ENCODE measurements around the gene IGBP1. TPM values are rescaled to one million over a fixed set of nuclear protein-coding genes. Genes with fewer than 3 reads are reported as not detected.

Gene IGBP1
- total RNA-seq, 1 experiment from 2014 or later = 41.6 TPM

DNA sequence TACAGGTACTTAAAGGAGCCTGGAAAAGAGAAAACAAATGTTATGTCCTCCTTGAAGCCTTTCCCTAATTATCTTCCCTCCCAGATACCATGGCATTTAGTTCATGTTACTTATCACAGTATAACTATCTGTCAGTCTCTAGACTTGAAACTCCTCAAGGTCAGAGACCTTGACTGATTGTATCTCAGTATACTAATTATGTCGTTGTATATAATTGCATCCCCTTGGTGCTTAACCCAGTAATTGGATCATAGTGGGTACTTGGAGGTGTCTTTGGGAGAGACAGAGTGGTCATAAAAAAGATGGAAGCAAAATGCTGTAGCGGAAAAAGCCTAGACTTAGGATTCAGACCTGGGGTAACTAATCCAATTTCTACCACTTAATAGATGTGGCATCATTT is 8.1 kb downstream of the IGBP1 start:
- intact Hi-C loops (cut with micrococcal nuclease; ENCODE audit: unreplicated experiment) = no loop called here
- no peaks in the 10 kb centered on the region for H3K36me3 ChIP-seq (ENCODE audit: control insufficient read depth, insufficient read depth, low read length)
- no peaks in the 10 kb centered on the region for H3K4me1 Mint-ChIP-seq (ENCODE audit: low read depth, unreplicated experiment)
- H3K36me3 Mint-ChIP-seq (ENCODE audit: insufficient read depth, unreplicated experiment) = peaks cover 32% of the 10 kb centered on the region
- H3K4me3 ChIP-seq (ENCODE audit: low read depth, low read length) = no peak overlapping the region
- no peaks in the 10 kb centered on the region for H3K4me1 ChIP-seq
- no peaks in the 10 kb centered on the region for H3K27me3 Mint-ChIP-seq (ENCODE audit: insufficient read depth, unreplicated experiment)
- TF ChIP-seq, protein P1, sequence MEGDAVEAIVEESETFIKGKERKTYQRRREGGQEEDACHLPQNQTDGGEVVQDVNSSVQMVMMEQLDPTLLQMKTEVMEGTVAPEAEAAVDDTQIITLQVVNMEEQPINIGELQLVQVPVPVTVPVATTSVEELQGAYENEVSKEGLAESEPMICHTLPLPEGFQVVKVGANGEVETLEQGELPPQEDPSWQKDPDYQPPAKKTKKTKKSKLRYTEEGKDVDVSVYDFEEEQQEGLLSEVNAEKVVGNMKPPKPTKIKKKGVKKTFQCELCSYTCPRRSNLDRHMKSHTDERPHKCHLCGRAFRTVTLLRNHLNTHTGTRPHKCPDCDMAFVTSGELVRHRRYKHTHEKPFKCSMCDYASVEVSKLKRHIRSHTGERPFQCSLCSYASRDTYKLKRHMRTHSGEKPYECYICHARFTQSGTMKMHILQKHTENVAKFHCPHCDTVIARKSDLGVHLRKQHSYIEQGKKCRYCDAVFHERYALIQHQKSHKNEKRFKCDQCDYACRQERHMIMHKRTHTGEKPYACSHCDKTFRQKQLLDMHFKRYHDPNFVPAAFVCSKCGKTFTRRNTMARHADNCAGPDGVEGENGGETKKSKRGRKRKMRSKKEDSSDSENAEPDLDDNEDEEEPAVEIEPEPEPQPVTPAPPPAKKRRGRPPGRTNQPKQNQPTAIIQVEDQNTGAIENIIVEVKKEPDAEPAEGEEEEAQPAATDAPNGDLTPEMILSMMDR (IDR thresholded peaks at IDR 0.05; ENCODE audit: insufficient read depth in 1 of 2, low read depth in 1 of 2, low read length in 1 of 2, severe bottlenecking in 1 of 2, unreplicated experiment in 1 of 2) = no peak
- H3K27ac Mint-ChIP-seq (ENCODE audit: unreplicated experiment) = no peak overlapping the region
- POLR2A ChIA-PET = no interaction called here
- no peak overlapping the region for H3K4me3 Mint-ChIP-seq (ENCODE audit: unreplicated experiment)
- CTCF ChIA-PET = no interaction called here
- no peak for DNase-seq
- BruUV-seq (replicated peaks) = no TSS peak
- H3K9me3 Mint-ChIP-seq (ENCODE audit: unreplicated experiment) = no peaks in the 10 kb centered on the region
- no peaks in the 10 kb centered on the region for H3K27me3 ChIP-seq (replicated peaks; ENCODE audit: control insufficient read depth, insufficient read depth, low read length)
- no peaks in the 10 kb centered on the region for H3K9me3 ChIP-seq

DNA sequence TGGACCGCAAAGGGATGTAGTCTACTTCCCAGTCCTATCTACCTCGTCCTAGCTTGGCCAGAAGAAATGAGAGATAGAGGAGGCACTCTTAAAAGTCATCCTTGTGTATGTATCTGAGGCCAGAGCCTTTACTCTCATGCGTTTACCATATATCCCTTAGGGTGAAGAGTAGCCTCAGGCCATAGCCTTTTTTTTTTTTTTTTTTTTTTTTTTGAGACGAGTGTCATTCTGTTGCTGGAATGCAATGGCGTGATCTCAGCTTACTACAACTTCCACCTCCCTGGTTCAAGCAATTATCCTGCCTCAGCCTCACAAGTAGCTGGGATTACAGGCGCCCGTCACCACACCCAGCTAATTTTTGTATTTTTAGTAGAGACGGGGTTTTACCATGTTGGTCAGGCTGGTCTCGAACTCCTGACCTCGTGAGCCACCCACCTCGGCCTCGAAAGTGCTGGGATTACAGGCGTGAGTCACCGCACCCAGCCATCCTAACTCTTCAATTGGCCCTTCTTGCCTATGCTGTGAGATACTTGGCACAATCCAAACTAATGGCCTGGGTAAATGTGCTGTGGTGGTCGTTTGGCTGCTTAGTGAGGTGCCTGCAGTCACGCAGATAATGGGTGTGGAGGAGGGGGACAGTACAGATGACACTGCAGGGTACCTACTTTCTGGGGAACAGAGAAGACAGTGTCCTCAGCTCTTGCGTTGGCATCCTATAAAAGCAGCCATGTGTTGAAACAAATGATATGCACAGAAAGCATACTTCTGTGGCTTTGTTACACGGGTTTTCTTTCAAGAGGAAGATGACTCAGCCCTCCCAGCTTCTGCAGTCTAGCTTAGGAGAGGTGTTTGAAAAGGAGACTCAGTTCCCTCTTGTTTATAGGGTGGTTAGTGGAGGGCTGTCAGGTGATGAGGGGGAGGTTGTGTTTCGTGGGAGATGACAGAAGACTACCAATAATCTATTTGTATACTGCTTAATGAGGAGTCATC is 33.6 kb downstream of the IGBP1 start:
- CTCF ChIA-PET = interaction anchor here (0.6 kb wide), 1 partner anchor 33 kb away, joined by 3 read pairs; no protein-coding TSS in a partner anchor
- no peaks in the 10 kb centered on the region for H3K36me3 ChIP-seq (ENCODE audit: control insufficient read depth, insufficient read depth, low read length)

More for the DNA sequence above, 33.6 kb downstream of the IGBP1 start:
- Histone ChIP-seq H3K4me3 (ENCODE audit: low read depth, low read length) (no peak overlapping the region), H3K4me1 (peaks cover 14% of the 10 kb centered on the region), H3K27me3 (replicated peaks; ENCODE audit: control insufficient read depth, insufficient read depth, low read length) (no peaks in the 10 kb centered on the region), H3K9me3 (no peaks in the 10 kb centered on the region)
- intact Hi-C loops (cut with micrococcal nuclease; ENCODE audit: unreplicated experiment) = no loop called here
- Mint-ChIP-seq H3K36me3 (ENCODE audit: insufficient read depth, unreplicated experiment) (peaks cover 24% of the 10 kb centered on the region), H3K27ac (ENCODE audit: unreplicated experiment) (no peak overlapping the region), H3K9me3 (ENCODE audit: unreplicated experiment) (no peaks in the 10 kb centered on the region), H3K4me1 (ENCODE audit: low read depth, unreplicated experiment) (no peaks in the 10 kb centered on the region), H3K27me3 (ENCODE audit: insufficient read depth, unreplicated experiment) (no peaks in the 10 kb centered on the region), H3K4me3 (ENCODE audit: unreplicated experiment) (no peak overlapping the region)
- BruUV-seq (replicated peaks) = no TSS peak
- DNase-seq = no peak
- POLR2A ChIA-PET = no interaction called here
- TF ChIP-seq, protein P1 (IDR thresholded peaks at IDR 0.05; ENCODE audit: insufficient read depth in 1 of 2, low read depth in 1 of 2, low read length in 1 of 2, severe bottlenecking in 1 of 2, unreplicated experiment in 1 of 2) = no peak

Measured in Caco-2 (cell line).